GM21390 (cell line): Measurements from ENCODE around the gene CATSPERD.
A peak's percentile ranks its signal among the peaks of the same experiment; 100 is the strongest.

Experiments
- ATAC-seq: cut with Tn5 transposase; IDR thresholded peaks from one replicate; pipeline ENCODE4 v1.9.1; 2021; ENCODE audit not compliant: unreplicated experiment

The CATSPERD gene

GRCh38 chr19:5823579-5824281 is 103.3 kb downstream of the CATSPERD start:
- ATAC-seq: no peak

- ATAC-seq: no peak
These were observed 104.3 kb downstream of the CATSPERD start for GRCh38 chr19:5824751-5825150.

GRCh38 chr19:5825178-5825577 is 104.7 kb downstream of the CATSPERD start:
- ATAC-seq: no peak

- no peak for ATAC-seq
These were observed 106.3 kb downstream of the CATSPERD start for GRCh38 chr19:5826531-5827341.

- ATAC-seq: no peak
These were observed 107.0 kb downstream of the CATSPERD start for GRCh38 chr19:5827342-5827890.

GRCh38 chr19:5827891-5828660 is 107.6 kb downstream of the CATSPERD start:
- peak; percentile 47 for ATAC-seq
